Fibroblast of lung (primary cell): ENCODE data around the gene ATP1B3. TPM values are rescaled to one million over a fixed set of nuclear protein-coding genes. Genes with fewer than 3 reads are reported as not detected.
"Not testable (repeated sequence)": the region's sequence is repeated elsewhere in the genome, so short reads cannot be mapped to it uniquely, and the experiment has no call there.

Source experiments
- DNase-seq, 2 donors: peaks; one replicate each; pipeline versions ENCODE4 v3.0.0 to v3.0.0-alpha.2; 2010; ENCODE audit warnings: low read depth in 2 of 2
- H2AFZ ChIP-seq: 2 replicates; pipeline ENCODE4 v1.5.1; 2012; ENCODE audit warnings: low read length, control low read depth, inconsistent platforms
- H3K27ac ChIP-seq: 2 replicates; pipeline ENCODE4 v1.5.1; 2011; ENCODE audit warnings: low read length, control low read depth; ENCODE audit not compliant: insufficient read depth
- H3K27me3 ChIP-seq: 2 replicates; pipeline ENCODE4 v1.5.1; 2011; ENCODE audit warnings: mild to moderate bottlenecking, low read length; ENCODE audit not compliant: control insufficient read depth, insufficient read depth
- H3K36me3 ChIP-seq: 2 replicates; pipeline ENCODE4 v1.5.1; 2011; ENCODE audit warnings: low read length; ENCODE audit not compliant: control insufficient read depth, insufficient read depth
- H3K4me1 ChIP-seq: 2 replicates; pipeline ENCODE4 v1.5.1; 2011; ENCODE audit warnings: low read length; ENCODE audit not compliant: control insufficient read depth, insufficient read depth; ENCODE audit errors: extremely low read depth
- H3K4me2 ChIP-seq: 2 replicates; pipeline ENCODE4 v1.5.1; 2011; ENCODE audit warnings: low read length, control low read depth; ENCODE audit not compliant: insufficient read depth; ENCODE audit errors: extremely low read depth
- H3K4me3 ChIP-seq, 4 experiments: fragments of 200-600 bp in 1 of 4; sonication (generic) in 1 of 4; replicated peaks in 1 of 4; 2 replicates each; pipeline ENCODE4 v1.5.1; 2011 to 2016; ENCODE audit warnings: low read length in 4 of 4, low read depth in 3 of 4, mild to moderate bottlenecking in 3 of 4, control low read depth in 2 of 4, inconsistent platforms in 1 of 4, mixed read lengths in 1 of 4; ENCODE audit not compliant: insufficient read depth in 1 of 4; ENCODE audit errors: control extremely low read depth in 1 of 4
- H3K79me2 ChIP-seq: 2 replicates; pipeline ENCODE4 v1.5.1; 2012; ENCODE audit warnings: mild to moderate bottlenecking, low read length, inconsistent platforms; ENCODE audit not compliant: control insufficient read depth, insufficient read depth
- H3K9ac ChIP-seq: 2 replicates; pipeline ENCODE4 v1.5.1; 2011; ENCODE audit warnings: mild to moderate bottlenecking, low read length, control low read depth; ENCODE audit not compliant: insufficient read depth
- H3K9me3 ChIP-seq: 2 replicates; pipeline ENCODE4 v1.5.1; 2012; ENCODE audit warnings: low read depth, low read length; ENCODE audit not compliant: control insufficient read depth, insufficient read depth
- H4K20me1 ChIP-seq: 2 replicates; pipeline ENCODE4 v1.5.1; 2011; ENCODE audit warnings: low read length; ENCODE audit not compliant: control insufficient read depth, insufficient read depth; ENCODE audit errors: extremely low read depth
- CTCF ChIP-seq, 2 donors: IDR thresholded peaks in 1 of 2; conservative IDR thresholded peaks in 1 of 2; 1 replicate in 1 of 2; 2 replicates in 1 of 2; pipeline ENCODE4 v1.5.1; 2011 to 2012; ENCODE audit warnings: low read length in 2 of 2, control low read depth in 1 of 2, inconsistent platforms in 1 of 2, low read depth in 1 of 2, mild to moderate bottlenecking in 1 of 2
- EZH2 ChIP-seq: IDR thresholded peaks from 2 replicates; pipeline ENCODE4 v1.5.1; 2012; ENCODE audit warnings: low read length, control low read depth, mild to moderate bottlenecking; ENCODE audit errors: missing control alignments
- polyA plus RNA-seq, 2 donors: library from polyadenylated mRNA; depleted of rRNA in 1 of 2; stranded (reverse) in 1 of 2; unstranded in 1 of 2; fragments of >200 nt; gene quantifications; 2 replicates each; pipeline ENCODE4 v1.2.1, GENCODE V29; 2011 to 2012; ENCODE audit warnings: missing spikeins in 1 of 2
- total RNA-seq: library from RNA; depleted of rRNA; stranded (reverse); fragments of >200 nt; gene quantifications from 2 replicates; pipeline ENCODE4 v1.2.1, GENCODE V29; 2014

The ATP1B3 gene
- total and polyA plus RNA-seq, 2 donors (not counting 1 experiment from before 2014, with no cell fraction given): 55.8 to 243 TPM

- Histone ChIP-seq H3K4me3 (no peak overlapping the region), H3K4me2 (no peak overlapping the region), H3K9ac (no peak overlapping the region), H3K9me3 (no peaks in the 10 kb centered on the region), H2AFZ (no peak overlapping the region), H3K4me1 (no peaks in the 10 kb centered on the region), H3K27me3 (no peaks in the 10 kb centered on the region), H3K27ac (no peak overlapping the region), H3K79me2 (no peaks in the 10 kb centered on the region), H3K36me3 (peaks cover 2% of the 10 kb centered on the region), H4K20me1 (no peaks in the 10 kb centered on the region)
- DNase-seq: no peak
- TF ChIP-seq CTCF (conservative IDR thresholded peaks at IDR 0.05 in 1 of 2, IDR thresholded peaks at IDR 0.05 in 1 of 2; ENCODE audit: low read depth in 1 of 2, low read length in 2 of 2): no peak
- TF ChIP-seq EZH2: no peak
Observed at GRCh38 chr3:141909408-141909807, 33.0 kb downstream of the ATP1B3 start.

GRCh38 chr3:141909986-141910385 is 33.5 kb downstream of the ATP1B3 start:
- H3K9ac ChIP-seq, H3K27me3 ChIP-seq, H3K36me3 ChIP-seq, H3K4me2 ChIP-seq, H3K79me2 ChIP-seq, H3K4me1 ChIP-seq, H2AFZ ChIP-seq, H3K9me3 ChIP-seq, H3K4me3 ChIP-seq, DNase-seq, H4K20me1 ChIP-seq, H3K27ac ChIP-seq: not testable (repeated sequence)

- DNase-seq: peak; percentile 52 to 80
Observed at GRCh38 chr3:141913150-141913811, 36.8 kb downstream of the ATP1B3 start.

More at GRCh38 chr3:141913150-141913811, 36.8 kb downstream of the ATP1B3 start:
- H3K36me3 ChIP-seq: peaks cover 3% of the 10 kb centered on the region
- no peaks in the 10 kb centered on the region for H3K27me3 ChIP-seq
- no peaks in the 10 kb centered on the region for H3K9me3 ChIP-seq
- H4K20me1 ChIP-seq: no peaks in the 10 kb centered on the region
- no peak overlapping the region for H3K4me3 ChIP-seq
- peak; percentile 67 to 70 for TF ChIP-seq CTCF (conservative IDR thresholded peaks at IDR 0.05 in 1 of 2, IDR thresholded peaks at IDR 0.05 in 1 of 2; ENCODE audit: low read depth in 1 of 2, low read length in 2 of 2)
- TF ChIP-seq EZH2: no peak
- H2AFZ ChIP-seq: no peak overlapping the region
- no peak overlapping the region for H3K27ac ChIP-seq
- H3K4me2 ChIP-seq: no peak overlapping the region
- no peak overlapping the region for H3K9ac ChIP-seq
- H3K79me2 ChIP-seq: no peaks in the 10 kb centered on the region
- no peaks in the 10 kb centered on the region for H3K4me1 ChIP-seq
